GM19397 (cell line): ENCODE results near the gene ITGB3BP.
"Not testable (repeated sequence)": the region's sequence is repeated elsewhere in the genome, so short reads cannot be mapped to it uniquely, and the experiment has no call there.

ENCODE experiments used
- ATAC-seq: cut with Tn5 transposase; IDR thresholded peaks from one replicate; pipeline ENCODE4 v1.9.1; 2021; ENCODE audit warnings: mild to moderate bottlenecking, moderate library complexity; ENCODE audit not compliant: unreplicated experiment

ITGB3BP gene

GRCh38 chr1:63423649-63424048 is 99.4 kb downstream of the ITGB3BP start:
- no peak for ATAC-seq

DNA sequence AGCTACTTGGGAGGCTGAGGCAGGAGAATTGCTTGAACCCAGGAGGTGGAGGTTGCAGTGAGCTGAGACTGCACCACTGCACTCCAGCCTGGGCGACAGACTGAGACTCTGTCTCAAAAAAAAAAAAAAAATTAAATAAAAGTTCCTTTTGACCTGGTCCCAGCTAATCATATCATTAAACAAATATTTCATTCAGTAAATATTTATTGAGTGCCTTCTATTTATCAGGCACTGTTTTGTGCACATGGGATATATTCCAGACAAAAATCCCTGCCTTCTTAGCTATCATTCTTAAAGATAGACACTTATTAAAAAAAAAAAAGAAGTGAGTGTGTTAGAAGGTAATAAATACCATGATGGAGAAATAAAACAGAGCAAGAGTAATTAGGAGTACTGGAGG is 102.3 kb downstream of the ITGB3BP start:
- ATAC-seq, result not testable (repeated sequence)

DNA sequence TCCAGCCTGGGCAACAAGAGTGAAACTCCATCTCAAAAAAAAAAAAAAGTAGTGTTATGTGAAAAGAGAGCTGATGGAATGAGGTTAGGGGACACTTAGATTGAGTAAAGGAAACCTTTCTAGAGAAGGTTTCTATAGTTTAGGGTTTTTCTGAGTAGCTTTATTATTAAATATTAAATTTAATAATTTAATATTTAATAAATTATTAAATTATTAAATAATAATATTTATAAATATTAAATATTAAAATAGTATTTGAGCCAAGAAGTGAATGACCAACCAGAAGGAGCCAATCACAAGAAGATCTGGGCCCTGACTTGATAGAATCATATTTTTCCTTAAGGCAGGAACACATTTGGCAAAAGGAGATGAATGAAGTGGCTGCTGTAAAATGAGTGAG is 104.9 kb downstream of the ITGB3BP start:
- no peak for ATAC-seq

- ATAC-seq, result no peak
These were observed 108.2 kb downstream of the ITGB3BP start for GRCh38 chr1:63414691-63415365.

DNA sequence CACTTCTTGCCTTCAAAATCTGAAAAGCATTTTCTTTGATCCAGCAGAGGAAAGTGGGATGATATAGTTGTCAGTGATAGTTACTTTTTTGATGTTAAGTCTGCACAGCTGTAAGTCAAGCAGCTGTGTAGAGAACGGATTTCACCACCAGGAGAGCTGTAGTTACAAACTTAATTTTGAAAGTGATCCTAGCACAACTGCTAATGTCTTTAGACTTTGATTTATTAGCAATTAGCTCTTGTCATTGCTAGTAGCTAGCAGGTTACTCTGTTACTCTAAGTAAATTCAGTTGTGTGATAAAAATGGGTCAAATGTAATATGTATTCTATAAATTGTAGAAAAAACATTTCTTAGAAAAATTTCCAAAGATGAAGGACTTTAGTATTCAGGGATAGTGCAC is 109.6 kb downstream of the ITGB3BP start:
- ATAC-seq, result no peak

- no peak for ATAC-seq
These were observed 112.0 kb downstream of the ITGB3BP start for GRCh38 chr1:63411066-63411465.

GRCh38 chr1:63408331-63408730 is 114.7 kb downstream of the ITGB3BP start:
- ATAC-seq, result no peak

DNA sequence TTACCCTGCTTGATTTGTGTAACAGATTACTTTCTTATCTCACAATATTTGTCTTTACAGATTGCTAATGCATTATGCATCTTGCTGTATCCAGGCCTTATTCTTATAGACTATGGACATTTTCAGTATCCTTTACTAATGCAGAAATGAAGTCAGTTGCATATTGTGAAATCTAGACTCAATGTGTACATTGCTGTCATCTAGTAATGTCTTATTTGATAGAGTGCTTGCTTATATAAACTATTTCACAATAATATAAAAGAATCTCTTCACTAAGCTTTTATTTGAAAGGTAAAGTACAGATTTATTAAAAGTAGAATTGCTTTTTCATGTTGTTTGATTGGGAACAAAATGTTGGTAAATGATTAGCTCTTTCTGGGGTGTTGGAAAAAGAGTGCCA is 116.0 kb downstream of the ITGB3BP start:
- ATAC-seq, result no peak

DNA sequence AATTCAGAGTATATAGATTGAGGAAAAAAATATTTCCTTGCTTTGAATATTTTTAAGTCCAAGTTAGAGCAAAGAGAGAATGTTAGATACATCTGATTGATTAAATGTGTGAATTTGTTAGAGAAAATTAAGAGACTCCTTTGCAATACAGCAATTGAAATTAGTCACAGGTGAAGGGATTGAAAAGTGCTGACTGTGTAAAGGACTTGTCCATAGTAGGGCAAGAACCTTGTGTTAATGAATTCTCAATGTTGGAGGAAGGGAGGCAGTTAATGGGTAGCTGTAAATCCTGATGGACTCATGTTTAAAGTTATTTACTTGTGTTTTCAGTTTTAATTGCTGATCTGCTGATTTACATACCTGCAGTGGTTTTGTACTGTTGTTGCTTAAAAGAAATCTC is 117.0 kb downstream of the ITGB3BP start:
- no peak for ATAC-seq

DNA sequence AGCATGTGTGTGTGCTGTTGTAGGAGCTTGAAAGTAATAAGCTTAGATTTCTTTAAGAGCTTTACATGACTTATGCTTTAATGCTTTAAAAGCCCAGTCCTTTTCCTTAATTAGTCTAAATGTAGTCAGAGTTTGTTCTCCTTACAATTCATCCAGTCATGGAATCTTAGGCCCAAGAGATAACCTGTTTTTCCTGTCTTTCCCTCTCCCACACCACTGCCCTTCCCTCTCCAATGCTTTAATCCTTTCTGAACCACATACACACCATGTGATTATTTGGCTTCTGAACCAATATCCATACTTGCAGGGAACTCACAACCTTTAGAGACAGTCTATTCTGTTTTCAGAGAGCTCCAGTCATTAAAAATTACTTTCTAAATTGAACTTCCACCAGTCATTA is 118.0 kb downstream of the ITGB3BP start:
- ATAC-seq, result no peak

DNA sequence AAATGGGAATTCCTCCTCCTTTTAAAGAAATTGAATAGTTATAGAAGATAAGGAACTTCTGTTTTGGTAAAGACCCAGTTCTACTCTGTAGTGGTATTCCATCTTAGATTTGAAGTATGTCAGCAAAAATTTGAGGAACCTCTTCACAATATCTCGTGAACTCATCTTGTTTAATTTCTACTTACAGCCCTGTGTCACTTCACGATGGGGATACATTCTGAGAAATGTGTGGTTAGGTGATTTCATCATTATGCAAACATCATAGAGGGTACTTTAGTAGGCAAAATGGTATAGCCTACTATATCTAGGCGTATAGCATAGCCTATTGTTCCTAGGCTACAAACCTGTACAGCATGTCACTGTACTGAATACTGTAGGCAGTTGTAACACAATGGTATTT is 119.6 kb downstream of the ITGB3BP start:
- ATAC-seq, result no peak

GRCh38 chr1:63401945-63402344 is 121.1 kb downstream of the ITGB3BP start:
- no peak for ATAC-seq
